GM12878 (cell line): ENCODE results near the gene PDIA4. TPM values are rescaled to one million over a fixed set of nuclear protein-coding genes. Genes with fewer than 3 reads are reported as not detected.

Experiments
- ATF7 ChIP-seq: fragments of 450-650 bp; IDR thresholded peaks from 2 replicates; pipeline ENCODE4 v1.6.1; 2016; ENCODE audit warnings: low read depth, mild to moderate bottlenecking
- BCLAF1 ChIP-seq: fragments of 450-650 bp; IDR thresholded peaks from 2 replicates; pipeline ENCODE4 v1.6.1; 2017; ENCODE audit warnings: antibody characterized with exemption, mild to moderate bottlenecking, moderate library complexity
- CHD4 ChIP-seq: fragments of 200-600 bp; sonication (generic); IDR thresholded peaks from 2 replicates; pipeline ENCODE4 v1.6.1; 2016; ENCODE audit warnings: mild to moderate bottlenecking
- MAX ChIP-seq: IDR thresholded peaks from 2 replicates; pipeline ENCODE4 v1.6.1; 2012; ENCODE audit warnings: low read depth, low read length, improper control_type of control experiment
- MLLT1 ChIP-seq: fragments of 450-650 bp; IDR thresholded peaks from 2 replicates; pipeline ENCODE4 v1.6.1; 2016; ENCODE audit warnings: mild to moderate bottlenecking
- NR2F1 ChIP-seq: fragments of 450-650 bp; conservative IDR thresholded peaks from 2 replicates; pipeline ENCODE4 v1.6.1; 2017; ENCODE audit warnings: mild to moderate bottlenecking
- SIN3A ChIP-seq: IDR thresholded peaks from 2 replicates; pipeline ENCODE4 v1.6.1; 2012; ENCODE audit warnings: low read depth, low read length, improper control_type of control experiment
- TBL1XR1 ChIP-seq: IDR thresholded peaks from 2 replicates; pipeline ENCODE4 v1.6.1; 2012; ENCODE audit warnings: low read depth, low read length, improper control_type of control experiment
- polyA plus RNA-seq, 11 experiments: library from polyadenylated mRNA; depleted of rRNA in 4 of 11; unstranded in 6 of 11; stranded (reverse) in 5 of 11; fragments of >200 nt; fragmentation: Nextera tagmentation in 4 of 11; fragmentation: Illumina TruSeq in 1 of 11; extraction: Ambion mirVana in 4 of 11; extraction: Trizol in 1 of 11; gene quantifications; 1 replicate in 1 of 11; 2 replicates in 10 of 11; pipeline versions ENCODE4 v1.2.1 to v1.2.3, GENCODE V29; 2011 to 2016; ENCODE audit warnings: inconsistent platforms in 2 of 11, missing spikeins in 2 of 11, low read depth in 1 of 11
- total RNA-seq, 4 experiments: library from RNA; depleted of rRNA in 3 of 4; stranded (reverse); fragments of >200 nt in 3 of 4; fragmentation: Illumina TruSeq in 1 of 4; extraction: Trizol in 1 of 4; gene quantifications; 2 replicates each; pipeline versions ENCODE4 v1.2.1 to v1.2.3, GENCODE V29; 2013 to 2021
- TF ChIP-seq, protein P1 (sequence below): IDR thresholded peaks from 2 replicates; pipeline ENCODE4 v1.6.1; 2012; ENCODE audit warnings: low read depth, low read length, improper control_type of control experiment
- TF ChIP-seq, protein P2 (sequence below): fragments of 450-650 bp; IDR thresholded peaks from 2 replicates; pipeline ENCODE4 v1.6.1; 2018; ENCODE audit warnings: borderline replicate concordance, mild to moderate bottlenecking; ENCODE audit not compliant: partially characterized antibody
- TF ChIP-seq, protein P3 (sequence below), 3 experiments: IDR thresholded peaks in 2 of 3; conservative IDR thresholded peaks in 1 of 3; 2 replicates each; pipeline ENCODE4 v1.5.1; 2011; ENCODE audit warnings: low read depth in 3 of 3, low read length in 3 of 3, mild to moderate bottlenecking in 3 of 3, control low read depth in 2 of 3, moderate library complexity in 2 of 3, inconsistent platforms in 1 of 3, mixed read lengths in 1 of 3; ENCODE audit not compliant: control insufficient read depth in 2 of 3, insufficient read depth in 1 of 3; ENCODE audit errors: extremely low read depth in 1 of 3

PDIA4 gene
- total and polyA plus RNA-seq, 10 of the 15 experiments (the other 5 are each of a cell fraction or from before 2014, with no cell fraction given), result 7.1 to 306 (median 106) TPM

DNA sequence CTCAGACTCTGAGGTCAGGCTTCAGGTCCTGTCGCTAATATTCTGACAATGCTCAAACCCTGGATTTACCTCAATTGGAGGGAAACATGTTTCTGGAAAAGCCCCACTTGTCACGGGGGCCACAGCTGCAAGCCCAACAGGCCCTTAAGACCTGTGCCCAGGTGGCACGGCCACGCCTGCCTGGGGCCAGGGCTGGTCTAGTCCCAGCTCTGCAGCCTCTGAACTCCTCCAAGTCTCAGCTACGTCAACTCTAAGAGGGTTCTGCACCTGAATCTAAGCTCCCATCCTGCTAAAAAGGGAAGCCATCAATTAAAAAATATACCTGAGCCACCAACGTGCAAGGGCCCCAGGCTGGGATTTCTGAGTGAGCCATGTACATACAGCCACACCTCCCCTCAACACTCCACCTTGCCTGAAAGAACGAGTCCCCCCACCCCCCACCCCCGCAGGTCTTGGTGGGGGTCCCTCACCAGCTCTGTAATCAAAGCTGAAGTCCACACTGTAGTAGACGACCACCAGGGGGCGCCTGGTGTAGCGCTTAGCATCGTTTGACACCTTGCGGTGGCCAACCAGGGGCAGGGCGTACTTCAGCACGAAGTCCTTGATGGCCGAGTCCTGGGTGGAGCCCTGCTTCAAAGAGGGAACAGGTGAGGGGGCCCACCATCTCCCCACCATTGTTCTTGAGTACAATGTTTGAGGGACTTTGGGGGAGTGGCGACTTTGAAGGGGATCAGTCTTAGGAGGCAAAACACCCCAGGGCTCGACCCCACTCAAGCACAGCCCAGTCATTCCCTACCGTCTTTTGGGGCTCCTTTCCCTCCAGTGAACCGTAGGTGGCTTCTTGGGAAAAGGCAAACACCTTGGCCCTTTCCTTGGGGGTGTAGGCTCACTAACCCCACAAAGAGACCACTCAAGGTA is 22.6 kb downstream of the PDIA4 start (continued):
- TF ChIP-seq, protein P1, sequence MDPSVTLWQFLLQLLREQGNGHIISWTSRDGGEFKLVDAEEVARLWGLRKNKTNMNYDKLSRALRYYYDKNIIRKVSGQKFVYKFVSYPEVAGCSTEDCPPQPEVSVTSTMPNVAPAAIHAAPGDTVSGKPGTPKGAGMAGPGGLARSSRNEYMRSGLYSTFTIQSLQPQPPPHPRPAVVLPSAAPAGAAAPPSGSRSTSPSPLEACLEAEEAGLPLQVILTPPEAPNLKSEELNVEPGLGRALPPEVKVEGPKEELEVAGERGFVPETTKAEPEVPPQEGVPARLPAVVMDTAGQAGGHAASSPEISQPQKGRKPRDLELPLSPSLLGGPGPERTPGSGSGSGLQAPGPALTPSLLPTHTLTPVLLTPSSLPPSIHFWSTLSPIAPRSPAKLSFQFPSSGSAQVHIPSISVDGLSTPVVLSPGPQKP, result no peak
- no peak for TF ChIP-seq NR2F1
- no peak for TF ChIP-seq SIN3A
- TF ChIP-seq, protein P2, sequence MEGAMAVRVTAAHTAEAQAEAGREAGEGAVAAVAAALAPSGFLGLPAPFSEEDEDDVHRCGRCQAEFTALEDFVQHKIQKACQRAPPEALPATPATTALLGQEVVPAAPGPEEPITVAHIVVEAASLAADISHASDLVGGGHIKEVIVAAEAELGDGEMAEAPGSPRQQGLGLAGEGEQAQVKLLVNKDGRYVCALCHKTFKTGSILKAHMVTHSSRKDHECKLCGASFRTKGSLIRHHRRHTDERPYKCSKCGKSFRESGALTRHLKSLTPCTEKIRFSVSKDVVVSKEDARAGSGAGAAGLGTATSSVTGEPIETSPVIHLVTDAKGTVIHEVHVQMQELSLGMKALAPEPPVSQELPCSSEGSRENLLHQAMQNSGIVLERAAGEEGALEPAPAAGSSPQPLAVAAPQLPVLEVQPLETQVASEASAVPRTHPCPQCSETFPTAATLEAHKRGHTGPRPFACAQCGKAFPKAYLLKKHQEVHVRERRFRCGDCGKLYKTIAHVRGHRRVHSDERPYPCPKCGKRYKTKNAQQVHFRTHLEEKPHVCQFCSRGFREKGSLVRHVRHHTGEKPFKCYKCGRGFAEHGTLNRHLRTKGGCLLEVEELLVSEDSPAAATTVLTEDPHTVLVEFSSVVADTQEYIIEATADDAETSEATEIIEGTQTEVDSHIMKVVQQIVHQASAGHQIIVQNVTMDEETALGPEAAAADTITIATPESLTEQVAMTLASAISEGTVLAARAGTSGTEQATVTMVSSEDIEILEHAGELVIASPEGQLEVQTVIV, result no peak
- no peak for TF ChIP-seq MAX
- no peak for TF ChIP-seq TBL1XR1
- 0 out of 2 replicates have a peak, but pooled peaks have one; percentile 43 for TF ChIP-seq MLLT1
- TF ChIP-seq BCLAF1, result no peak
- TF ChIP-seq, protein P3, sequence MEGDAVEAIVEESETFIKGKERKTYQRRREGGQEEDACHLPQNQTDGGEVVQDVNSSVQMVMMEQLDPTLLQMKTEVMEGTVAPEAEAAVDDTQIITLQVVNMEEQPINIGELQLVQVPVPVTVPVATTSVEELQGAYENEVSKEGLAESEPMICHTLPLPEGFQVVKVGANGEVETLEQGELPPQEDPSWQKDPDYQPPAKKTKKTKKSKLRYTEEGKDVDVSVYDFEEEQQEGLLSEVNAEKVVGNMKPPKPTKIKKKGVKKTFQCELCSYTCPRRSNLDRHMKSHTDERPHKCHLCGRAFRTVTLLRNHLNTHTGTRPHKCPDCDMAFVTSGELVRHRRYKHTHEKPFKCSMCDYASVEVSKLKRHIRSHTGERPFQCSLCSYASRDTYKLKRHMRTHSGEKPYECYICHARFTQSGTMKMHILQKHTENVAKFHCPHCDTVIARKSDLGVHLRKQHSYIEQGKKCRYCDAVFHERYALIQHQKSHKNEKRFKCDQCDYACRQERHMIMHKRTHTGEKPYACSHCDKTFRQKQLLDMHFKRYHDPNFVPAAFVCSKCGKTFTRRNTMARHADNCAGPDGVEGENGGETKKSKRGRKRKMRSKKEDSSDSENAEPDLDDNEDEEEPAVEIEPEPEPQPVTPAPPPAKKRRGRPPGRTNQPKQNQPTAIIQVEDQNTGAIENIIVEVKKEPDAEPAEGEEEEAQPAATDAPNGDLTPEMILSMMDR (IDR thresholded peaks at IDR 0.05 in 2 of 3, conservative IDR thresholded peaks at IDR 0.05 in 1 of 3; ENCODE audit: control insufficient read depth in 2 of 3, extremely low read depth in 1 of 3, insufficient read depth in 1 of 3, low read depth in 3 of 3, low read length in 3 of 3), result peak; percentile 70 to 81 (median 77)
- TF ChIP-seq ATF7, result no peak
- TF ChIP-seq CHD4, result no peak
